Muscle layer of duodenum (tissue), 2 donors: ENCODE results near the gene AMACR.

Experiments
- H3K27ac ChIP-seq: one replicate; pipeline ENCODE4 v1.7.0; 2013; ENCODE audit warnings: mild to moderate bottlenecking, low read length
- H3K27me3 ChIP-seq: one replicate; pipeline ENCODE4 v1.7.0; 2013; ENCODE audit warnings: low read depth, mild to moderate bottlenecking, control low read depth, low read length
- H3K36me3 ChIP-seq, 2 donors: one replicate each; pipeline ENCODE4 v1.7.0; 2013; ENCODE audit warnings: low read length in 2 of 2, control low read depth in 1 of 2, mild to moderate bottlenecking in 1 of 2; ENCODE audit not compliant: insufficient read depth in 2 of 2, control insufficient read depth in 1 of 2
- H3K4me1 ChIP-seq, 2 donors: one replicate each; pipeline ENCODE4 v1.7.0; 2013; ENCODE audit warnings: low read length in 2 of 2, mild to moderate bottlenecking in 2 of 2, control low read depth in 1 of 2, moderate library complexity in 1 of 2; ENCODE audit not compliant: insufficient read depth in 2 of 2, control insufficient read depth in 1 of 2
- H3K4me3 ChIP-seq, 2 donors: one replicate each; pipeline ENCODE4 v1.7.0; 2013; ENCODE audit warnings: low read length in 2 of 2, low read depth in 1 of 2, mild to moderate bottlenecking in 1 of 2
- H3K9me3 ChIP-seq, 2 donors: one replicate each; pipeline ENCODE4 v1.7.0; 2013; ENCODE audit warnings: low read length in 2 of 2, control low read depth in 1 of 2, mild to moderate bottlenecking in 1 of 2; ENCODE audit not compliant: control insufficient read depth in 1 of 2
- donor health status: healthy.

The AMACR gene

GRCh38 chr5:33984178-33984577 lies 23.7 kb downstream of the AMACR start:
- Histone ChIP-seq H3K27me3 (no peaks in the 10 kb centered on the region), H3K4me3 (no peak overlapping the region), H3K36me3 (peaks cover 14 to 26% of the 10 kb centered on the region in 2 donors), H3K4me1 (no peaks in the 10 kb centered on the region), H3K9me3 (no peaks in the 10 kb centered on the region), H3K27ac (no peak overlapping the region)

- Histone ChIP-seq H3K9me3 (no peaks in the 10 kb centered on the region), H3K4me3 (no peak overlapping the region), H3K36me3 (peaks cover 0 to 4% of the 10 kb centered on the region in 2 donors), H3K4me1 (no peaks in the 10 kb centered on the region), H3K27ac (no peak overlapping the region), H3K27me3 (no peaks in the 10 kb centered on the region)
Observed at GRCh38 chr5:33981408-33982162, 26.3 kb downstream of the AMACR start.

DNA sequence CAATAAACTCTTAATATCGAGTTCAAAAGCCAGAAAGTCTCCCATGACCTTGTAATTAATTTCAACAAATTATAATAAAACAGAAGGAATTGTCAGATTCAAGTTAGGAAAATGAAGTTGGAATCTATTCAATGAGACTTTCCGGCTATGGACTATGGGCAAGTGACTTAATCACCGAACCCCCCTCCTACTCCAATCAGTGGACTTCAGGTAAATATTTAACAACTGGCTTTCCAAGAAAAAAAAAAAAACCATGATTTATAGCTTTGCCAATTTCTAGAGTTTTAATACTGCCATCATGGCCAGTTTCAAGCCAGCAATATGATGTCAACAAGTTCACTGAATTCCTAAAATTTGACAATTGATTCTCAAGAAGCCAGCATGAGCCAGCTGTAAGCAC lies 27.8 kb downstream of the AMACR start:
- no peaks in the 10 kb centered on the region for H3K36me3 ChIP-seq
- H3K27me3 ChIP-seq = no peaks in the 10 kb centered on the region
- H3K27ac ChIP-seq = no peak overlapping the region
- peaks cover 0 to 11% of the 10 kb centered on the region in 2 donors for H3K4me1 ChIP-seq
- no peaks in the 10 kb centered on the region for H3K9me3 ChIP-seq
- no peak overlapping the region for H3K4me3 ChIP-seq

- H3K36me3 ChIP-seq = no peaks in the 10 kb centered on the region
- no peaks in the 10 kb centered on the region for H3K9me3 ChIP-seq
- peaks cover 0 to 14% of the 10 kb centered on the region in 2 donors for H3K4me1 ChIP-seq
- no peaks in the 10 kb centered on the region for H3K27me3 ChIP-seq
- H3K27ac ChIP-seq = no peak overlapping the region
- H3K4me3 ChIP-seq = no peak overlapping the region
Observed at GRCh38 chr5:33978306-33978705, 29.5 kb downstream of the AMACR start.

DNA sequence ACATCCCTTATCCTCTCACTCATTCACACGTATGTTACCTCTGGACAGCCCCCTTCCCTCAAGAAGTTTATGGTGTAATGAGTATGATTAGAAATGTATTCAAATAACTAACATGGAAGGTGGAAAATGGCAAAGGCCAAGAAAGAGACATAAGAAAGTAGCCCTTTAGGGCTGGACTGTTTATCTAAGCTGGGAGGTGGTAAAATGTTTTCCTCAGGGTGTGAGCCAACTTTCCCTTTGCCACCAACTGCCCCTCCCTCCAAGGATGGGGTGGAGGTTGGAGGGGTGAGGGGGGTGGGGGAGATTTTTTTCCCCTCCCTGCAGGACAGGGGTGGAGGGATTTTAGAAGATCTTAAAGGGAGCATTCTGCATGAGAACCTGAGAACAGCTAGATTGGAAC lies 31.5 kb downstream of the AMACR start:
- H3K27ac ChIP-seq = no peak overlapping the region
- H3K4me1 ChIP-seq = peaks cover 0 to 14% of the 10 kb centered on the region in 2 donors
- H3K9me3 ChIP-seq = no peaks in the 10 kb centered on the region
- H3K27me3 ChIP-seq = no peaks in the 10 kb centered on the region
- no peaks in the 10 kb centered on the region for H3K36me3 ChIP-seq
- H3K4me3 ChIP-seq = no peak overlapping the region

DNA sequence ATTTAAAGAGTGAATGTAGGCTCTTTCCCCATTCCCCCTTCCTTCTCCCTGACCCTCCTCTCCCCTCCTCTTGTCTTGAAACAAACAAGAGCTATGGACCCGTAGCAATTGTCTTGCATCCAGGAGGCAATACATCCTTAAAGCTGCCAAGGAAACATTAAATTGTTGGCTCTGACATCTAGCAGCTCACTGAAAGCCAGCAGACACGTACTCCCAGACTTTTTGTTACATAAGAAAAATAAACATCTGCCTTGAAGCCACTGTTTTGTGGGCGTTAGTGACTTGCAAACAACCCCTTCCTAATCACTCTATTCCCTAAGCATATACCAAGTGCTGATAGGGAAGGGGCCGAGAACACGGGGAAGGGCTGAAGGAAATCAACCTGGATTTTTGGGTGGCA lies 32.0 kb downstream of the AMACR start:
- no peaks in the 10 kb centered on the region for H3K27me3 ChIP-seq
- H3K27ac ChIP-seq = no peak overlapping the region
- H3K9me3 ChIP-seq = no peaks in the 10 kb centered on the region
- no peaks in the 10 kb centered on the region for H3K36me3 ChIP-seq
- no peak overlapping the region for H3K4me3 ChIP-seq
- peaks cover 0 to 14% of the 10 kb centered on the region in 2 donors for H3K4me1 ChIP-seq

DNA sequence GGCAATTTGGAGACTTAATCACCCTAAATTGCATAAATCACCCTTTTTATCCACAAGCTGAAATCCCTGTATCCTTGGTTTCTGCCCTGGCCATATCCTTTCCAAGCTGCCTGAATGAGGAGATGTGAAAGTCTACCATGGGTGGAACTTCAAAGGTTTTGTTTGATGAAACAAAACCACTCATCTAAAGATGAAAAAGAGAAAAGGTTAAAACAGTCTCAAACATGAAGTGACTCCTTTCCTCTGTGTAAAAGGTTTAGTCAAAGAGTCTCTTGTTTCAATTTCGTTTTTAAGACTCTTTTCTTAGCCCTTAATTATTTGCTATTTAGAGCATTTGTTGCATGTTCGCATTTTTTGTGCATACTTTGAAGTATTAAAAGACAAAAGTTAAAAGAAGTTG lies 34.6 kb downstream of the AMACR start:
- Histone ChIP-seq H3K27me3 (no peaks in the 10 kb centered on the region), H3K4me1 (peaks cover 0 to 14% of the 10 kb centered on the region in 2 donors), H3K27ac (no peak overlapping the region), H3K4me3 (no peak overlapping the region), H3K9me3 (no peaks in the 10 kb centered on the region), H3K36me3 (no peaks in the 10 kb centered on the region)

- Histone ChIP-seq H3K27me3 (no peaks in the 10 kb centered on the region), H3K4me3 (no peak overlapping the region), H3K9me3 (no peaks in the 10 kb centered on the region)
Observed at GRCh38 chr5:33969572-33970452, 38.0 kb downstream of the AMACR start.

GRCh38 chr5:33968211-33969005 lies 39.4 kb downstream of the AMACR start:
- no peaks in the 10 kb centered on the region for H3K27me3 ChIP-seq
- H3K36me3 ChIP-seq = no peaks in the 10 kb centered on the region
- H3K4me1 ChIP-seq = no peaks in the 10 kb centered on the region
- no peak overlapping the region for H3K27ac ChIP-seq
- H3K9me3 ChIP-seq = no peaks in the 10 kb centered on the region
- no peak overlapping the region for H3K4me3 ChIP-seq

More at GRCh38 chr5:33969572-33970452, 38.0 kb downstream of the AMACR start:
- no peaks in the 10 kb centered on the region for H3K36me3 ChIP-seq
- no peak overlapping the region for H3K27ac ChIP-seq
- H3K4me1 ChIP-seq = peaks cover 0 to under 1% of the 10 kb centered on the region in 2 donors

- Histone ChIP-seq H3K9me3 (no peaks in the 10 kb centered on the region), H3K4me3 (no peak overlapping the region), H3K27me3 (no peaks in the 10 kb centered on the region), H3K36me3 (no peaks in the 10 kb centered on the region), H3K4me1 (no peaks in the 10 kb centered on the region), H3K27ac (no peak overlapping the region)
Observed at GRCh38 chr5:33966805-33967204, 41.0 kb downstream of the AMACR start.

GRCh38 chr5:33964132-33964700 lies 43.6 kb downstream of the AMACR start:
- no peaks in the 10 kb centered on the region for H3K4me1 ChIP-seq
- H3K27ac ChIP-seq = no peak overlapping the region
- no peaks in the 10 kb centered on the region for H3K36me3 ChIP-seq
- no peak overlapping the region for H3K4me3 ChIP-seq
- H3K9me3 ChIP-seq = no peaks in the 10 kb centered on the region
- no peaks in the 10 kb centered on the region for H3K27me3 ChIP-seq
